ENCODE measurements around the gene ZNF19.

ZNF19 gene

GRCh38 chr16:71491054-71491453 is 1.9 kb upstream of the ZNF19 start:
- DNase-seq (ENCODE audit: insufficient read length, low spot score) = no peak
- FAIRE-seq = no peak

- FAIRE-seq = no peak
These were observed 1.2 kb upstream of the ZNF19 start for GRCh38 chr16:71490361-71490760.

GRCh38 chr16:71484006-71484893 is 4.9 kb downstream of the ZNF19 start:
- DNase-seq (ENCODE audit: insufficient read length, low spot score) (peak; percentile 66), FAIRE-seq (peak; percentile 99)

More at GRCh38 chr16:71490361-71490760, 1.2 kb upstream of the ZNF19 start:
- no peak for DNase-seq (ENCODE audit: insufficient read length, low spot score)

GRCh38 chr16:71482569-71482968 is 6.6 kb downstream of the ZNF19 start:
- DNase-seq (ENCODE audit: insufficient read length, low spot score) = no peak
- no peak for FAIRE-seq

- FAIRE-seq (no peak), DNase-seq (ENCODE audit: insufficient read length, low spot score) (no peak)
These were observed 8.2 kb downstream of the ZNF19 start for GRCh38 chr16:71480956-71481355.

GRCh38 chr16:71479420-71479819 is 9.7 kb downstream of the ZNF19 start:
- no peak for FAIRE-seq
- DNase-seq (ENCODE audit: insufficient read length, low spot score) = no peak

- FAIRE-seq = no peak
- no peak for DNase-seq (ENCODE audit: insufficient read length, low spot score)
These were observed 12.5 kb downstream of the ZNF19 start for GRCh38 chr16:71476457-71477124.

- FAIRE-seq (no peak), DNase-seq (ENCODE audit: insufficient read length, low spot score) (no peak)
These were observed 14.3 kb downstream of the ZNF19 start for GRCh38 chr16:71474864-71475263.

GRCh38 chr16:71473891-71474290 is 15.2 kb downstream of the ZNF19 start:
- no peak for DNase-seq (ENCODE audit: insufficient read length, low spot score)
- no peak for FAIRE-seq

- FAIRE-seq = no peak
These were observed 16.2 kb downstream of the ZNF19 start for GRCh38 chr16:71472931-71473330.

GRCh38 chr16:71472051-71472450 is 17.1 kb downstream of the ZNF19 start:
- no peak for DNase-seq (ENCODE audit: insufficient read length, low spot score)
- FAIRE-seq = no peak

More at GRCh38 chr16:71472931-71473330, 16.2 kb downstream of the ZNF19 start:
- no peak for DNase-seq (ENCODE audit: insufficient read length, low spot score)

- DNase-seq (ENCODE audit: insufficient read length, low spot score) = no peak
- no peak for FAIRE-seq
These were observed 21.3 kb downstream of the ZNF19 start for GRCh38 chr16:71467810-71468209.

GRCh38 chr16:71464231-71464630 is 24.9 kb downstream of the ZNF19 start:
- DNase-seq (ENCODE audit: insufficient read length, low spot score) = no peak
- FAIRE-seq = no peak

GRCh38 chr16:71461686-71462648 is 27.2 kb downstream of the ZNF19 start, which contains the start of gene ZNF23:
Gene ZNF23, minus strand, starts transcription at chr16:71462247. Its CDS starts 5,451 bp downstream, at chr16:71456796.
- FAIRE-seq = peak; percentile 87
- DNase-seq (ENCODE audit: insufficient read length, low spot score) = peak; percentile 94

- DNase-seq (ENCODE audit: insufficient read length, low spot score) (no peak), FAIRE-seq (no peak)
These were observed 28.2 kb downstream of the ZNF19 start for GRCh38 chr16:71460941-71461340.

GRCh38 chr16:71460236-71460635 is 28.9 kb downstream of the ZNF19 start:
- FAIRE-seq = no peak

GRCh38 chr16:71459510-71459909 is 29.6 kb downstream of the ZNF19 start:
- DNase-seq (ENCODE audit: insufficient read length, low spot score) (no peak), FAIRE-seq (no peak)

More at GRCh38 chr16:71460236-71460635, 28.9 kb downstream of the ZNF19 start:
- no peak for DNase-seq (ENCODE audit: insufficient read length, low spot score)

- no peak for FAIRE-seq
- no peak for DNase-seq (ENCODE audit: insufficient read length, low spot score)
These were observed 32.3 kb downstream of the ZNF19 start for GRCh38 chr16:71456801-71457200.

- FAIRE-seq (no peak), DNase-seq (ENCODE audit: insufficient read length, low spot score) (no peak)
These were observed 36.1 kb downstream of the ZNF19 start for GRCh38 chr16:71453036-71453435.

- FAIRE-seq (peak; percentile 63), DNase-seq (ENCODE audit: insufficient read length, low spot score) (no peak)
These were observed 40.1 kb downstream of the ZNF19 start for GRCh38 chr16:71449020-71449419.

Measured in GM19239 (cell line).